HL-60 (cell line): ENCODE results near the gene WDR13.

Experiments
- GABPA ChIP-seq: IDR thresholded peaks from 2 replicates; pipeline ENCODE4 v1.6.1; 2012; ENCODE audit warnings: low read depth
- POLR2AphosphoS5 ChIP-seq: IDR thresholded peaks from 2 replicates; pipeline ENCODE4 v1.6.1; 2012; ENCODE audit warnings: low read depth
- REST ChIP-seq: IDR thresholded peaks from 2 replicates; pipeline ENCODE4 v1.6.1; 2012; ENCODE audit warnings: low read depth; ENCODE audit not compliant: insufficient replicate concordance
- SPI1 ChIP-seq: IDR thresholded peaks from 2 replicates; pipeline ENCODE4 v1.6.1; 2012; ENCODE audit warnings: low read depth, mild to moderate bottlenecking, borderline replicate concordance
- TF ChIP-seq, protein P1 (sequence below): IDR thresholded peaks from one replicate; pipeline ENCODE4 v1.5.1; 2011; ENCODE audit warnings: low read length, control low read depth, inconsistent platforms; ENCODE audit not compliant: insufficient read depth

GRCh38 chrX:48589482-48590162 lies 7.7 kb upstream of the WDR13 start:
- TF ChIP-seq POLR2AphosphoS5 (no peak), SPI1 (no peak), REST (no peak), GABPA (no peak)
- TF ChIP-seq, protein P1, sequence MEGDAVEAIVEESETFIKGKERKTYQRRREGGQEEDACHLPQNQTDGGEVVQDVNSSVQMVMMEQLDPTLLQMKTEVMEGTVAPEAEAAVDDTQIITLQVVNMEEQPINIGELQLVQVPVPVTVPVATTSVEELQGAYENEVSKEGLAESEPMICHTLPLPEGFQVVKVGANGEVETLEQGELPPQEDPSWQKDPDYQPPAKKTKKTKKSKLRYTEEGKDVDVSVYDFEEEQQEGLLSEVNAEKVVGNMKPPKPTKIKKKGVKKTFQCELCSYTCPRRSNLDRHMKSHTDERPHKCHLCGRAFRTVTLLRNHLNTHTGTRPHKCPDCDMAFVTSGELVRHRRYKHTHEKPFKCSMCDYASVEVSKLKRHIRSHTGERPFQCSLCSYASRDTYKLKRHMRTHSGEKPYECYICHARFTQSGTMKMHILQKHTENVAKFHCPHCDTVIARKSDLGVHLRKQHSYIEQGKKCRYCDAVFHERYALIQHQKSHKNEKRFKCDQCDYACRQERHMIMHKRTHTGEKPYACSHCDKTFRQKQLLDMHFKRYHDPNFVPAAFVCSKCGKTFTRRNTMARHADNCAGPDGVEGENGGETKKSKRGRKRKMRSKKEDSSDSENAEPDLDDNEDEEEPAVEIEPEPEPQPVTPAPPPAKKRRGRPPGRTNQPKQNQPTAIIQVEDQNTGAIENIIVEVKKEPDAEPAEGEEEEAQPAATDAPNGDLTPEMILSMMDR = no peak
